Stromal cell of bone marrow (primary cell): ENCODE results near the gene CEP290.

Experiments
- DNase-seq: peaks from one replicate; pipeline ENCODE4 v3.0.0-alpha.2; 2012; ENCODE audit warnings: low read depth

CEP290 gene, protein sequence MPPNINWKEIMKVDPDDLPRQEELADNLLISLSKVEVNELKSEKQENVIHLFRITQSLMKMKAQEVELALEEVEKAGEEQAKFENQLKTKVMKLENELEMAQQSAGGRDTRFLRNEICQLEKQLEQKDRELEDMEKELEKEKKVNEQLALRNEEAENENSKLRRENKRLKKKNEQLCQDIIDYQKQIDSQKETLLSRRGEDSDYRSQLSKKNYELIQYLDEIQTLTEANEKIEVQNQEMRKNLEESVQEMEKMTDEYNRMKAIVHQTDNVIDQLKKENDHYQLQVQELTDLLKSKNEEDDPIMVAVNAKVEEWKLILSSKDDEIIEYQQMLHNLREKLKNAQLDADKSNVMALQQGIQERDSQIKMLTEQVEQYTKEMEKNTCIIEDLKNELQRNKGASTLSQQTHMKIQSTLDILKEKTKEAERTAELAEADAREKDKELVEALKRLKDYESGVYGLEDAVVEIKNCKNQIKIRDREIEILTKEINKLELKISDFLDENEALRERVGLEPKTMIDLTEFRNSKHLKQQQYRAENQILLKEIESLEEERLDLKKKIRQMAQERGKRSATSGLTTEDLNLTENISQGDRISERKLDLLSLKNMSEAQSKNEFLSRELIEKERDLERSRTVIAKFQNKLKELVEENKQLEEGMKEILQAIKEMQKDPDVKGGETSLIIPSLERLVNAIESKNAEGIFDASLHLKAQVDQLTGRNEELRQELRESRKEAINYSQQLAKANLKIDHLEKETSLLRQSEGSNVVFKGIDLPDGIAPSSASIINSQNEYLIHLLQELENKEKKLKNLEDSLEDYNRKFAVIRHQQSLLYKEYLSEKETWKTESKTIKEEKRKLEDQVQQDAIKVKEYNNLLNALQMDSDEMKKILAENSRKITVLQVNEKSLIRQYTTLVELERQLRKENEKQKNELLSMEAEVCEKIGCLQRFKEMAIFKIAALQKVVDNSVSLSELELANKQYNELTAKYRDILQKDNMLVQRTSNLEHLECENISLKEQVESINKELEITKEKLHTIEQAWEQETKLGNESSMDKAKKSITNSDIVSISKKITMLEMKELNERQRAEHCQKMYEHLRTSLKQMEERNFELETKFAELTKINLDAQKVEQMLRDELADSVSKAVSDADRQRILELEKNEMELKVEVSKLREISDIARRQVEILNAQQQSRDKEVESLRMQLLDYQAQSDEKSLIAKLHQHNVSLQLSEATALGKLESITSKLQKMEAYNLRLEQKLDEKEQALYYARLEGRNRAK (N-terminal part only)

GRCh38 chr12:88141774-88142609 is at the start of gene CEP290, which contains the start of gene TMTC3:
CEP290 (minus strand) TSS chr12:88142088; CDS start chr12:88141307, 781 bp downstream.
TMTC3 (plus strand) TSS chr12:88142307; CDS start chr12:88148316, 6,009 bp downstream.
- peak; percentile 100 for DNase-seq

DNA sequence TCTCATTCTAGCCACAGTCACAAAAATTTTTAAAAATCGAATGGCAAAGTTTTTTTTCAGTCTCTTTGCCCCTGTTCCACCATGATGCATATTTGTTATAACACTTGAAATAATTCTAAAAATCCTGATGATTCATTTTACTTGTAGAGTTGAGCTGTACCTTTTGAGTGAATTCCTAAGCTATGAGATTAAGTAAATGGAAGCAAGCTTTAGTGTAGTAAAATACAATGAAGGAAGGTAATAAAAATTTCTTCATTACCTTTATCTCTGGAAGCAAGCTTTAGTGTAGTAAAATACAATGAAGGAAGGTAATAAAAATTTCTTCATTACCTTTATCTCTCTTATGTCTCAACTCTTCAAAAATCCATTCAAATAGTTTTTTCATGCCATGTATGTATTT is 46.3 kb upstream of the CEP290 start:
- DNase-seq, result no peak

DNA sequence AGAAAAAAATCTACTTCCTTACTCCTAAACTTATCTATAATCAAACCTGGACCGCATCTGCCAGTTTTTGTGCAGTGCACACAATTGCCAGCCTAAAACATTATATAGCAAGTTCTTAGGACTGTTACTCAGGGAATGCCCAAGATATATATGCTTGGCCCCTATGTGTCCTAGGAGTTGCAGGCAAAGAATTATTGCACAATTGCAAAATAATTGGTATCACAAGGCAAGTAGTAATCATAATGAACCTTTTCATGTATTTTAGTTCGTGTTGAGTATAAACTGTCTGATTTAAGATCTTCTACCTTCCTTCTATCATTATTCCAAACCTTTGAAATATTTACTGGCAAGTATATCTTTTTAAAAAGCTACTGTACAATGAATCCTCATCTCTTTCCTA is 45.7 kb upstream of the CEP290 start:
- no peak for DNase-seq

DNA sequence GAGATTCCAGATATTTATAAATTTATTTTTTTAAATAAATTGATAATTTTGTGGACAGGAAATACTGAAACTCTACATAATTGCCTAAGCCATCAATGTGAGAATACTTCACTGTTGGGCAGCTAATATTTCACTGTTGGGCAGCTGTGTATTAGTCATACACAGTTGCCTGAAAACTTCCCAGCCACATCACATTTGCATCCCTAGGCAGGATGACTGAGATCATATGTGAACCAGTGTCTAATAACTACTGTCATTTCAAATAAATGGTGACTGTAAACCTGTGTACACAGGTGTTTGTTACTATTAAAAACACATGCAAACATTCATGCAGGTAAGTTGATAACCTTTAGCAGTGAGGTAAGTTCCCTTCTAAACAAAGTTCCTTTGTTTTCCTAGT is 44.1 kb upstream of the CEP290 start:
- peak; percentile 64 for DNase-seq

DNA sequence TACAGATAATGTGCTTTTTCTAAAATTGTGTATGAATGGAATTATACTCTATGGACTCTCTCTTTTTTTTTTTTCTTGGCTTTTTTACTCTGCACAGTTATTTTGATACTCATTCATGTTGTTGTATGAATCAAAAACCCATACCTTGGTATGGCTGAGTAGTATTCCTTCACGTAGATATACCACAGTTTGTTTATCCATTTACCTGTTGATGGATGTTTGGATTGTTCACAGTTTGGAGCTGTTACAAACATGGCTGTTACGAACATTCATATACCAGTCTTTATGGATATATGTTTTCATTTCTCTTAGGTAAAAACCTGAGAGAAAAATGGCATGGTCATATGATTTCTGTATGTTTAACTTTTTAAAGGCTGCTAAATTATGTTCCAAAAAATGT is 43.4 kb upstream of the CEP290 start:
- DNase-seq, result no peak

- DNase-seq, result no peak
Observed at GRCh38 chr12:88184196-88184595, 42.3 kb upstream of the CEP290 start.

DNA sequence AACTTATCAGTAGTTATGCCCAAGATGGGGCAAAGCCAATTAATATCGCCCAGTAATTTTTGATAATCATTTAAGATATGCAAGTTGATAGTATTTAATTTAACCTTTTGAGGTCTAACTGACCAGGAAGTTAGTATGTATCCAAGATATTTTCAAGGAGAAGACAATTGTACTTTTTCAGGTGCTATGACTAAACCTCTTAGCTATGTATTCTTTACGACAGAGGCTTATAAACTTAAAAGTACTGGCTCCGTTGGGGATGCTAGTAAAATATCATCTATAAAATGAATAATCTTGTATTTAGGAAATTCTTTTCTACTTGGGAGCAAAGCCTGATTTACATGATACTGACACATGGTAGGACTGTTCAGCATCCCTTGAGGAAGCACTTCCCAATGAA is 40.5 kb upstream of the CEP290 start:
- DNase-seq, result no peak

- DNase-seq, result no peak
Observed at GRCh38 chr12:88181881-88182280, 40.0 kb upstream of the CEP290 start.

- DNase-seq, result no peak
Observed at GRCh38 chr12:88179436-88180014, 37.6 kb upstream of the CEP290 start.

DNA sequence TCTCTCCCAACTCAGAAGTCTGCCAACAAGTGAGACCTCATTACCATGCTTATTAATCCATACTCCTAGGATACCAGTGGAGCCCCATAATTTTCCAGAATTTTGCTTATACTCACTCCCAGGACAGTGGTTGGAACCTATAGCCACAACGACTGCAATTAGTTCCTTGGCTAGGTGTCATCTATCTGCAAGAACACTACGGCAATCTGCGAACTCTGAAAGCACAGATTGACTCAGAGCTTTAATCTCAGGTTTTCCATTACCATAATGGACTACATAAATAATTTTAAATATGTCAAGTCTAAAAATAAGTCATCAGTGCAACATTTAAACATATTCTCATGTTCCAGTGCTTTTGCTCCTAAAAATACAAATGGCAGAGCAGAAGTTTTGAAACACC is 33.7 kb upstream of the CEP290 start:
- no peak for DNase-seq

DNA sequence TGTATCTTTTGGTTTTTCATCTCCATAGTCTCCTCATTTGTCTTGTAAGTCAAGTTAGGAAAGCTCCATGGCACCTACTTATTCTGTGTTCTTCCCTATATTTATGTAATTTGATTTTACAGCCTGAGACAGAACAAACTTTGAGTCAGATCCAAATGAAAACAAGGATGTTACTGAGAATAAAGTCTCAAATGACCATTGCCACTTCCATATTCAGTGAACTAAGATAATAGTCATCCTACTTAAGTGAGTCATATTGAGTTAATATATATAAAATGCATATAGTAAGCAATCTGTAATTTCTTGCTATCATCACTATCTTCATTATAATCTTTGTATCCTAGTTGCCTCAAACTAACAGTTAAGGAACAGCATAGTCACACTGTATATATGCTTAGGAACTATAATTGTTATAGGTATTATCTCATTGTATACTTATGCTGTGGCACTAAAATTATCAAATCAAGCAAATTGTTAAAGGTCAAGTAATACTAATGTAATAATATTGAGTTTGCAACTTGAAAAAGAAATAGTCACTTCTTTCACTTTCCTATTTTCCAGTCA is 31.0 kb upstream of the CEP290 start:
- no peak for DNase-seq

GRCh38 chr12:88167384-88167783 is 25.5 kb upstream of the CEP290 start:
- DNase-seq, result no peak

GRCh38 chr12:88166179-88166578 is 24.3 kb upstream of the CEP290 start:
- no peak for DNase-seq

- DNase-seq, result no peak
Observed at GRCh38 chr12:88163371-88163770, 21.5 kb upstream of the CEP290 start.

DNA sequence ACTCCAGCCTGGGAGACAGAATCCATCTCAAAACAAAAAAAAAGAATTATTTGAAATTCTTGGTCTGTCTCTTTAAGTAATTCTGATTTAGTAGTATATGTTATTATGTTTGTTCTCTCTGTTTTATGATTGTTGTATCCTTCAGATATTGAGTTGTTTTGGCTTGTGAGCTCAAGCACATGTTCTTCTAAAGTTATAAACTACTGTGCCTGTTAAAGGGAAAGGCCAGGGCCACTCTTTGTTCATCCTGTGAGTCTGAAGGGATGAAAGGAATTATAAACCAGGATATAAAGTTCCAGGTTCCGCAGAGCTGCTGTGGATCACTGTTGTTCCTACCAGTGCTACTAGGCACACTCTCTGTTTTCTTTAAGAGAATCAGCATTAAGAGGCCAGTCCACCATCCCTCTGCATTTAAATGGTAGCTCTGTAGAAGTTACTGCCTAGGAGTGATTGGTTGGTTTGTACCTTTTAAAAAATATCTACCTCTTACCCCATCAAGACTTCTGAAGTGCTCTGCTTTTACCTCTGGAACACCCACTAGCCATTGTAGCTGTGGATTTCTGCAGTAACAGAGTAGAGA is 14.3 kb upstream of the CEP290 start:
- no peak for DNase-seq

- DNase-seq, result peak; percentile 31
Observed at GRCh38 chr12:88153959-88154358, 12.1 kb upstream of the CEP290 start.

GRCh38 chr12:88150063-88150462 is 8.2 kb upstream of the CEP290 start:
- DNase-seq, result no peak

- no peak for DNase-seq
Observed at GRCh38 chr12:88145567-88146505, 3.9 kb upstream of the CEP290 start.
